ENCODE measurements around the gene MTHFD1L. TPM values are rescaled to one million over a fixed set of nuclear protein-coding genes. Genes with fewer than 3 reads are reported as not detected.
"Not testable (repeated sequence)": the region's sequence is repeated elsewhere in the genome, so short reads cannot be mapped to it uniquely, and the experiment has no call there.

Gene MTHFD1L
- total and polyA plus RNA-seq, 2 donors (not counting 3 experiments of a cell fraction or from before 2014, with no cell fraction given), result 40.2 to 120 TPM

GRCh38 chr6:150857945-150858308 lies 7.6 kb upstream of the MTHFD1L start:
- CTCF ChIA-PET, result no interaction called here
- FAIRE-seq (no peak), DNase-seq (ENCODE audit: low read depth, low spot score) (no peak)
- Histone ChIP-seq H3K79me2 (ENCODE audit: control insufficient read depth, insufficient read depth, low read length) (peaks cover 6% of the 10 kb centered on the region), H3K27ac (ENCODE audit: insufficient read depth, low read depth, low read length) (peak overlapping the region; percentile 100), H3K9me1 (replicated peaks; ENCODE audit: control insufficient read depth, extremely low read depth, insufficient read depth, low read length) (no peaks in the 10 kb centered on the region), H3K4me3 (replicated peaks in 1 of 3; ENCODE audit: insufficient read depth in 1 of 3, low read depth in 1 of 3, low read length in 3 of 3) (no peak overlapping the region), H2AFZ (ENCODE audit: low read depth, low read length) (peak overlapping the region; percentile 49), H3K36me3 (ENCODE audit: control insufficient read depth in 2 of 2, extremely low read depth in 1 of 2, insufficient read depth in 2 of 2, low read length in 2 of 2) (no peaks in the 10 kb centered on the region), H3K4me1 (ENCODE audit: control insufficient read depth, extremely low read depth, insufficient read depth, low read length) (peaks cover 24% of the 10 kb centered on the region), H4K20me1 (replicated peaks; ENCODE audit: control insufficient read depth, extremely low read depth, insufficient read depth, low read length) (no peaks in the 10 kb centered on the region), H3K4me2 (ENCODE audit: insufficient read depth, low read length) (peak overlapping the region; percentile 49), H3K9ac (replicated peaks; ENCODE audit: extremely low read depth, insufficient read depth, low read length) (peak overlapping the region; percentile 95), H3K27me3 (ENCODE audit: control insufficient read depth in 2 of 2, insufficient read depth in 2 of 2, low read length in 2 of 2) (no peaks in the 10 kb centered on the region), H3K9me3 (replicated peaks; ENCODE audit: control insufficient read depth, insufficient read depth, low read length) (no peaks in the 10 kb centered on the region)
- POLR2A ChIA-PET, result interaction anchor here (0.6 to 0.8 kb wide), 3 partner anchors 10 to 525 kb away, joined by 3 to 6 read pairs (median 4); no protein-coding TSS in a partner anchor
- dilution Hi-C loops (cut with MboI; ENCODE audit: extremely low pct_ligation_motif_present, low sequenced_read_pairs), result no loop called here
- no peak for TF ChIP-seq CTCF (IDR thresholded peaks at IDR 0.05; ENCODE audit: extremely low read depth in 1 of 2, insufficient read depth in 1 of 2, low read depth in 1 of 2, low read length in 2 of 2)
- no peak for TF ChIP-seq EZH2 (IDR thresholded peaks at IDR 0.05; ENCODE audit: borderline replicate concordance, low read depth, low read length, severe bottlenecking)
- TF ChIP-seq GATA2 (IDR thresholded peaks at IDR 0.05; ENCODE audit: insufficient read depth, insufficient read length, low read depth, low read length), result no peak
- no peak for TF ChIP-seq FOS (IDR thresholded peaks at IDR 0.05; ENCODE audit: borderline replicate concordance, insufficient read depth, low read length)
- TF ChIP-seq POLR2A (IDR thresholded peaks at IDR 0.05; ENCODE audit: low read depth, low read length), result peak; percentile 10
- TF ChIP-seq MAX (IDR thresholded peaks at IDR 0.05; ENCODE audit: insufficient read depth, insufficient read length), result no peak
- intact Hi-C loops (cut with micrococcal nuclease), result loop anchor here (1.0 to 5.0 kb wide), 8 partner anchors 7 to 594 kb away; partner anchors contain the start of genes MTHFD1L and RMND1
- BruUV-seq (replicated peaks), result TSS peak; percentile 90

GRCh38 chr6:150861448-150862168 lies 3.9 kb upstream of the MTHFD1L start:
- H3K4me3 ChIP-seq (replicated peaks in 1 of 3; ENCODE audit: insufficient read depth in 1 of 3, low read depth in 1 of 3, low read length in 3 of 3); H3K9me1 ChIP-seq (replicated peaks; ENCODE audit: control insufficient read depth, extremely low read depth, insufficient read depth, low read length); H3K9ac ChIP-seq (replicated peaks; ENCODE audit: extremely low read depth, insufficient read depth, low read length); CTCF ChIA-PET; H3K9me3 ChIP-seq (replicated peaks; ENCODE audit: control insufficient read depth, insufficient read depth, low read length); H3K4me2 ChIP-seq (ENCODE audit: insufficient read depth, low read length); H4K20me1 ChIP-seq (replicated peaks; ENCODE audit: control insufficient read depth, extremely low read depth, insufficient read depth, low read length); H3K79me2 ChIP-seq (ENCODE audit: control insufficient read depth, insufficient read depth, low read length); BruUV-seq (replicated peaks); H3K27me3 ChIP-seq (ENCODE audit: control insufficient read depth in 2 of 2, insufficient read depth in 2 of 2, low read length in 2 of 2); H3K36me3 ChIP-seq (ENCODE audit: control insufficient read depth in 2 of 2, extremely low read depth in 1 of 2, insufficient read depth in 2 of 2, low read length in 2 of 2); H3K27ac ChIP-seq (ENCODE audit: insufficient read depth, low read depth, low read length); FAIRE-seq; H2AFZ ChIP-seq (ENCODE audit: low read depth, low read length); POLR2A ChIA-PET; dilution Hi-C loops (cut with MboI; ENCODE audit: extremely low pct_ligation_motif_present, low sequenced_read_pairs): not testable (repeated sequence)
- intact Hi-C loops (cut with micrococcal nuclease), result loop anchor here (5.0 kb wide), 1 partner anchor 1451 kb away; no protein-coding TSS in a partner anchor
- peaks cover 29% of the 10 kb centered on the region for H3K4me1 ChIP-seq (ENCODE audit: control insufficient read depth, extremely low read depth, insufficient read depth, low read length)
- DNase-seq (ENCODE audit: low read depth, low spot score), result peak; percentile 61
